Caki2 (cell line): Measurements from ENCODE around the gene DAGLA. TPM values are rescaled to one million over a fixed set of nuclear protein-coding genes. Genes with fewer than 3 reads are reported as not detected.

Experiments used
- DNase-seq: peaks from one replicate; pipeline ENCODE4 v3.0.0-alpha.2; 2015; ENCODE audit warnings: low read depth
- in situ Hi-C: cut with HindIII; loops from 2 replicates; pipeline ENCODE4 v1.10.0; 2016; ENCODE audit warnings: low sequenced_read_pairs, low pct_unique_long_range_greater_than_20kb, mixed read lengths
- total RNA-seq: library from RNA; depleted of rRNA; stranded (reverse); fragments of >200 nt; shearing (Covaris generic); gene quantifications from 2 replicates; pipeline ENCODE4 v1.2.3, GENCODE V29; 2014; ENCODE audit warnings: low replicate concordance

The DAGLA gene
- total RNA-seq, 1 experiment from 2014 or later = 0.74 TPM

DNA sequence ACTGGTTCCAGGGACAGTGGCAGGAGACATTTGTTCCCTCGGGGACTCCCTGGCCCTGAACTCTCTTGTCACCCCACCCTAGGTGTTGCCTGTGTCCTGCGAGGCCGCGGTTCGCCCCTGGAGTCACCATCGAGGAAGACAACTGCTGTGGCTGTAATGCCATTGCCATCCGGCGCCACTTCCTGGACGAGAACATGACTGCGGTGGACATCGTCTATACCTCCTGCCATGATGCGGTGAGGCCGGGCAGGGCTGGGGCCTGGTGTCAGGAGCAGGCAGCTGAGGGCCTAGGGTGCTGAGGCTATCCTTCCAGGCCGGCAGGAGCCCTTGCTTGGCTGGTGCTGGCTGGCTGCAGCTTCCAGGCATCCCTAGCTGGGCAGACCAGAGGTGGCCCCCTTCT lies 54.6 kb downstream of the DAGLA start:
- in situ Hi-C loops = no loop called here
- DNase-seq = no peak

DNA sequence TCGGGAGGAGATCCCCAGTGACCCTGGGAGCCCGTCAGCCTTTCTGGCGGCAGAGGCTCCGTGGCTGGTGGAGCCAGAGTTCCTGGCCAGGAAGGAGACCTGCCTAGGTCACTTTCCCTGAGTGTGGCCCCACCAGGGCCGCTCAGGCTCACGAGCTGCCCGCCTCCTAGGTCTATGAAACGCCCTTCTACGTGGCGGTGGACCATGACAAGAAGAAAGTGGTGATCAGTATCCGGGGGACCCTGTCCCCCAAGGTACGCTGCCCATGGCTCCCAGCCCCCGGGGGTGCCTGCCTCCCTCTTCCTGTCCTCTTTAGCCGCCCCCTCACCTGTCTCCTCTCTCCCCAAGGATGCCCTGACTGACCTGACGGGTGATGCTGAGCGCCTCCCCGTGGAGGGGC lies 55.2 kb downstream of the DAGLA start:
- in situ Hi-C loops = no loop called here
- no peak for DNase-seq

DNA sequence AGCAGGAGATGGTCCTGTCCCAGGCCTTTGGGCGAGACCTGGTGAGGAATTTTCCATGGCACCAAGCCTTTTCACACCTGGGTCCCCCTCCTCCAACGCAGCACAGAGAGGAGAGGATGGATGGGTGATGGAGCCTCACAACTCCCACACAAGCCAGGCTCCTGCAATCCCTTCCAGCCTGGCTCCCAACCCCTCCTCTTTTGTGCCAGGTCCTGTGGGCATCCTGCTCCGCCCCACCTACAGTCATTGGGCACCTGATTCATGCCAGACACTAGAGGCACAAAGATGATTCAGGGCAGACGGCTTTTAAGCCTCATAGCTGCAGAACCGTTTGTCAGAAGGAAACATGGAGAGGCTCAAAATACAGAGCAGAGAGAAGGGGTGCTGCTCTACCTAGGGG lies 56.1 kb downstream of the DAGLA start:
- DNase-seq = no peak
- in situ Hi-C loops = no loop called here

DNA sequence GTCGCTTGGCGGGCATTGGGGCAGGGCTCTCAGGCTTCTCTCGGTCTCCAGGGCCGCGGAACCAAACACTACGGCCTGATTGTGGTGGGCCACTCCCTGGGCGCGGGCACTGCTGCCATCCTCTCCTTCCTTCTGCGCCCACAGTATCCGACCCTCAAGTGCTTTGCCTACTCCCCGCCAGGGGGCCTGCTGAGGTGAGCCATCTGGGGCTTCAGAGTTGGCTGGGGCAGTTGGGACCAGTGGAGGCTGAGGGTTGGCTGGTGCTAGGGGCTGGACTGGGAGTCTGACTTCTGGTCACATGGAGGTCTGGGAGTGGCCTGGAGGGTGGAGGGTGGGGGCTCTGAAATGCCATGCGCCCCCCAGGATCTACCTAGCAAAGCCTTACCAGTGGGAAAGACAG lies 56.9 kb downstream of the DAGLA start:
- in situ Hi-C loops = no loop called here
- no peak for DNase-seq

DNA sequence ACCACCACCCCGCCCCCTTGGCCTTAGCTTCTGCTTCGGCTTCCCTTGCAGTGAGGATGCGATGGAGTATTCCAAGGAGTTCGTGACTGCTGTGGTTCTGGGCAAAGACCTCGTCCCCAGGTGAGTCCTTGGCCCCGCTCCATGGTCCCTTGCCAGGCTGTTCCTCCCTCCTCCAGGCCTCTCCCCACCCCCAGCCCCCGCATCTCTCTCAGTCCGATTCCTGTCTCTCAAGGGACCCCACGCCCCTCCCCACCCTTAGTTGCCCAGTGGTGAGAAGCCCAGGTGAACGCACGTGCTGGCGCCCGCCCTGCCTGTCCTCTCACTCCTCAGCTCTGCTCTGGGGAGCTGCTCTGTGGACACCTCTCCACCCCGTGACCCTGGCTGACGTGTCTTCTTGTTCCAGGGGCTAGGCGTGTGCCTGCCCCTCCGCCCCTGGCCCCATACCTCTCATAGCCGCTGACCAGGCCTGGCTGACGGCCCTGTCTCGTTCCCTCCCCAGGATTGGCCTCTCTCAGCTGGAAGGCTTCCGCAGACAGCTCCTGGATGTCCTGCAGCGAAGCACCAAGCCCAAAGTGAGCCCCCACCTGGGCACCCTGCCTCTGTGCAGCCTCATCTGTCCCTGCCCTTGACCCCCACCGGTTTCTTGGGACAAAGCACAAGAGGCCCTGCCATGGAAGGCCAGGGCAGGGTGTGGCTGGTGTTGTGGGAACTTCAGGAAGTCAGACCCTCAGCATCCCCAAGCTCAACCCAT lies 57.6 kb downstream of the DAGLA start:
- no peak for DNase-seq
- in situ Hi-C loops = no loop called here

GRCh38 chr11:61738776-61739175 lies 58.6 kb downstream of the DAGLA start:
- in situ Hi-C loops = no loop called here
- DNase-seq = no peak

GRCh38 chr11:61739413-61739812 lies 59.2 kb downstream of the DAGLA start:
- in situ Hi-C loops = no loop called here
- no peak for DNase-seq

DNA sequence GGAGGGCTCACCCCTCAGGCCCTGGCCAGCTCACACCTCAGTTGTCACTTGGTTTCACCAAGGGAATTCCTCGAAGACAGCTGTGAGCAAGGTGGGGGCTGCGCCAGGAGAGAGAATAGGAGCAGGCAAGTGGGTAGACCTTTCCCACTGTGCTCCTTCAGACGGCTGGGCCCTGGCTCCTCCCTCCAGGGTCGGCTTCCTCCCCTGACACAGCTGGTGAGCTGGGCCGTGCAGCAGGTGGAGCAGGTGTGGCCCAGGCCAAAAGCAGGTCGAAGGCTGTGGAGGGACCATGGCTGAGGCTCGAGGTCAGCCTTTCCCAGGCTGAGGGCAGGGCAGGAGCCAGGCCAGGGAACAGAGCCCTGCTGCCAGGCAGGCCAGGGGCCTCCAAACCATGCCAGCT lies 59.8 kb downstream of the DAGLA start:
- no peak for DNase-seq
- in situ Hi-C loops = no loop called here

DNA sequence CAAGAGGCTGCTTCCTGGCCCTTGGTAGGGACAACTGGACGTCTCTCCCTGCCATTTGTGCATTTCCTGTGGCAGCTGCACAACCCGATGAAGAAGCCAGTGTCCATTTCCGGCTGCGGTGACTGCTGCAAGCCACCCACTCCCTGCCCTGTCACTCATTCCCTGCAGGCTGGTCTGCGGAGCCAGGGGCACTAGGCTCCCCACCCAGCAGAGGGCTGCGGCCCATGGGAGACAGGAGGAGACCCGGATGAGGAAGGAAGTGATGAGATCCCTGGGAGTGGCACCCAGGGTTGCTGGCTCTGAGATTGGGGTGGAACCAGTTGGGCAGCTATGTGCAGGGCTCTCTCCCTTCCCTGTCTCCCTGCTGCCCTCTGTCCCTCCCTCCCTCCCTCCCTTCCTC lies 62.2 kb downstream of the DAGLA start:
- DNase-seq = no peak

GRCh38 chr11:61743486-61744095 lies 63.4 kb downstream of the DAGLA start:
- in situ Hi-C loops = no loop called here

More for the DNA sequence above, 62.2 kb downstream of the DAGLA start:
- in situ Hi-C loops = no loop called here

GRCh38 chr11:61744181-61744580 lies 64.0 kb downstream of the DAGLA start:
- no peak for DNase-seq
- in situ Hi-C loops = no loop called here

More at GRCh38 chr11:61743486-61744095, 63.4 kb downstream of the DAGLA start:
- no peak for DNase-seq

GRCh38 chr11:61744609-61745156 lies 64.5 kb downstream of the DAGLA start:
- in situ Hi-C loops = no loop called here
- no peak for DNase-seq

DNA sequence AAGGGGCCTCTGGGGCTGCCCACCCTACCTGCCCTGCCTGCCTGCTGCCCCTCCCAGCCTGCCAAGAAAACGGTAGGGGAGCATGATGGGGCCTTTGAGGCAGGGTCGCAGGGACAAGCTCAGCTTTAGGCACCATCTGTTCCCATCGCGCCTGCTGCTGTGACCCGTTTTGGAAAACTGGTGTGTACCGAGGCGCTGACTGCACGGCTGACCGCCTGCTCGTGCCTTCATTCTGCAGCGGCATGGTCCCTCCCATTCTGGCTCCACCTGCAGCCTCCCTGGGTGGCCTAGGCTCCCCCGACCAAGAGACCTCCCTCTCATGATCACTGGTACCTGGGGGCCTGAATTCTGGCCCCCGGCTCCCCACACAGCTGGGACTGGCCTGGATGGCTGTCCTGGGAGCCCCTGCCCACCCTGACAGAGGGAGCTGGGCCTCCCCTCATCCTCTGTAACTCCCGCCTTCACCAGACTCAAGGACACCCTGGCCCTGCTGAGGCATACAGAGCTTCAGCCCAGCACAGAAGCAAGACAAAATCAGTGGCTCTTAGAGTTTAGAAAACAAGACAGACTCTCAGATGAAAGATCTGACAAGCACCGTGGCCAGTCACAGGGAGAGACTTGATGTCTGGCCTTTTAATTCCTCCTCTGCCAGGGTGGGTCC lies 65.7 kb downstream of the DAGLA start:
- in situ Hi-C loops = no loop called here
- no peak for DNase-seq

DNA sequence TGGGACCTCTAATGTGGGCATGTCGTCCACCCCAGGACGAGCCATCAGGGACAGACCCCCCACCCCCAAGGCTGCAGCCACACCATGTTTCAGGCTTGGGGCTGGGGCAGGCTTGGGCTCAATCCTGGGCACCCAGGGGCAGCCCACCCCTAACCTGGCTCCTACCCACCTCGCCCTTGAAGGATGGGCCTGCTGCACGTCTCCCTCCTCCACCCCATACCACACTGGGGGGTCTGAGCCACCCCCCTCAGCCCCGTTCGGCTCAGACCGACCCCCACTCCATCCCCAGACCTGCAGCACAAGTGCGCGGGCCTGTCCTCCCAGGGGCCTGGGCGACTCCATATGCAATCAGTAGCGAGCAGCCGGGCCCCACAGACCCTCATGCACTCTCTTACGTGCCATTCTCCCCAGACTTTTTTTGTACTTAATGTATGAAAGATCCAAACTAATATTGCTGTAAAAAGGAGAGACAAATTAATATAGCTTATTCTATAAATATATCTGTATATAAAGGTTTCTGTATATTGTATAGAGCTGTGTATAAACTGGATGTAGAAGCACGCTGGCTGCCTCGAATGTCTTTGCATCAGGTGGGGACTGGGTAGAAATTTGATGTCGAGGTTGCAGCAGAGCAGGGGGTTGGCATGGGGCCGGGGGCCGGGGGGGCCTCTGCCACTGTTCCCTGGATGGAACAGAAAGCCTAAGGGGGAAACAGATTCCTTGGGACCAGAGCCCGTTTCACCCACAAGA lies 66.4 kb downstream of the DAGLA start:
- in situ Hi-C loops = no loop called here
- no peak for DNase-seq

DNA sequence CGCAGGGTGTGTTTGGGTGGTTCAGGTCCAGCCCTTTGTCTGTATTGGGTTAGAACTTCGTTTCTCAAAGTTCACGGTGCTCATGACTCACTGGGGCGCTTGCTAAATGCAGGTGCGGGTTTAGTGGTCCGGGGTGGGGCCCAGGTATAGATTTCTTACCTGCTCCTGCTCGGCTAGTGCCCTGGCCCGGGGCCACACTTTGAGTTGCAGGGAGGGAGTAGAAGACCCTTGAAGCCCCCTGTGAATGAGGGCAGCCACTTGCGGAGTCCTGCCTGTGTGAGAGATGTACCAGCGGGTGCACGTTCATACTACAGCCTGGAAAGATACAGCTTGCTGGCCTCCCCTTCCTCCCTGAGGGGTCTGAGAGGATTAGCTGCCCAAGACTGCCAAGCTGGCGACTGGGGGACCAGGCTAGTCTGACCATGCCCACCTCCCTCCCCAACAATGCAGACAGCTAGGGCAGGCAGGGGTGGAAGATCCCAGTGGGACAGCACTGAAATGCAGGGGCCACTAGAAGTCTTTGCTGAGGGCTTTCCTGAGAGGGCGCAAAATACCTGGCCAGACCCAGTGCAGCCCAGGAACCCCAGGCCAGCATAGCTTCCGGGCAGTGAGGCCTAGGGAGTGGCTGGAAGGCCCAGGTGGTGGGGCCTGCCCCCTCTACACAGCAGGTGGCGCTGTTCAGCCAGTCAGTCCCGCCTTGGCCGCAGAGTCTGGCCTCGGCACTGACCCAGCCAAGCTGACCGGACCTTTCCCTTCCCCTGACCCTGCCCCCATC lies 67.2 kb downstream of the DAGLA start:
- in situ Hi-C loops = no loop called here
- peak; percentile 51 for DNase-seq

- in situ Hi-C loops = no loop called here
- DNase-seq = no peak
Observed at GRCh38 chr11:61747967-61748285, 67.7 kb downstream of the DAGLA start.

GRCh38 chr11:61749591-61750217 lies 69.5 kb downstream of the DAGLA start:
- no peak for DNase-seq
- in situ Hi-C loops = no loop called here
